ENCODE measurements around the gene FBH1.
"Not testable (repeated sequence)": the region's sequence is repeated elsewhere in the genome, so short reads cannot be mapped to it uniquely, and the experiment has no call there.

DNA sequence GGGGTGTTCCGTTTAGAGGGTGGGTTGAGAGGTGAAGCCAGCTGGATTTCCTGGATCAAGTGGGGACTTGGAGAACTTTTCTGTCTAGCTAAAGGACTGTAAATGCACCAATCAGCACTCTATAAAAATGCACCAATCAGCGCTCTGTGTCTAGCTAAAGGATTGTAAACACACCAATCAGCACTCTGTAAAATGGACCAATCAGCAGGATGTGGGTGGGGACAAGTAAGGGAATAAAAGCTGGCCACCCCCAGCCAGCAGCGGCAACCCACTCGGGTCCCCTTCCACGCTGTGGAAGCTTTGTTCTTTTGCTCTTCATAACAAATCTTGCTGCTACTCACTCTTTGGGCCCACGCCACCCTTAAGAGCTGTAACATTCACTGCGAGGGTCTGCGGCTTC is 21.7 kb upstream of the FBH1 start:
- TF ChIP-seq, protein P1, sequence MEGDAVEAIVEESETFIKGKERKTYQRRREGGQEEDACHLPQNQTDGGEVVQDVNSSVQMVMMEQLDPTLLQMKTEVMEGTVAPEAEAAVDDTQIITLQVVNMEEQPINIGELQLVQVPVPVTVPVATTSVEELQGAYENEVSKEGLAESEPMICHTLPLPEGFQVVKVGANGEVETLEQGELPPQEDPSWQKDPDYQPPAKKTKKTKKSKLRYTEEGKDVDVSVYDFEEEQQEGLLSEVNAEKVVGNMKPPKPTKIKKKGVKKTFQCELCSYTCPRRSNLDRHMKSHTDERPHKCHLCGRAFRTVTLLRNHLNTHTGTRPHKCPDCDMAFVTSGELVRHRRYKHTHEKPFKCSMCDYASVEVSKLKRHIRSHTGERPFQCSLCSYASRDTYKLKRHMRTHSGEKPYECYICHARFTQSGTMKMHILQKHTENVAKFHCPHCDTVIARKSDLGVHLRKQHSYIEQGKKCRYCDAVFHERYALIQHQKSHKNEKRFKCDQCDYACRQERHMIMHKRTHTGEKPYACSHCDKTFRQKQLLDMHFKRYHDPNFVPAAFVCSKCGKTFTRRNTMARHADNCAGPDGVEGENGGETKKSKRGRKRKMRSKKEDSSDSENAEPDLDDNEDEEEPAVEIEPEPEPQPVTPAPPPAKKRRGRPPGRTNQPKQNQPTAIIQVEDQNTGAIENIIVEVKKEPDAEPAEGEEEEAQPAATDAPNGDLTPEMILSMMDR (IDR thresholded peaks at IDR 0.05; ENCODE audit: low read depth, low read length, poor library complexity, severe bottlenecking), result not testable (repeated sequence)
- TF ChIP-seq EZH2phosphoT487 (IDR thresholded peaks at IDR 0.05; ENCODE audit: borderline replicate concordance, low read length), result not testable (repeated sequence)

All from DOHH2 (cell line).